Brain microvascular endothelial cell (primary cell): Measurements from ENCODE around the gene MUC12.

ENCODE experiments used
- DNase-seq: peaks from one replicate; pipeline ENCODE4 v3.0.0-alpha.2; 2020
- H3K27ac ChIP-seq: fragments of 250-450 bp; sonication (Bioruptor Pico); 2 replicates; pipeline ENCODE4 v1.5.1; 2020; ENCODE audit warnings: mild to moderate bottlenecking, moderate library complexity
- H3K27me3 ChIP-seq: fragments of 250-450 bp; sonication (Bioruptor Pico); replicated peaks from 2 replicates; pipeline ENCODE4 v1.5.1; 2020; ENCODE audit warnings: mild to moderate bottlenecking
- H3K36me3 ChIP-seq: fragments of 250-450 bp; sonication (Bioruptor Pico); replicated peaks from 2 replicates; pipeline ENCODE4 v1.5.1; 2020; ENCODE audit warnings: mild to moderate bottlenecking
- H3K4me3 ChIP-seq: 2 replicates; pipeline ENCODE4 v1.5.1; 2011; ENCODE audit warnings: low read depth, mild to moderate bottlenecking, control low read depth, low read length, moderate library complexity
- CTCF ChIP-seq: IDR thresholded peaks from 2 replicates; pipeline ENCODE4 v1.5.1; 2011; ENCODE audit warnings: low read depth, mild to moderate bottlenecking, moderate library complexity, low read length, control low read depth, inconsistent platforms; ENCODE audit errors: missing control alignments
- in situ Hi-C: cut with HindIII; loops from 2 replicates; pipeline ENCODE4 v1.10.0; 2017; ENCODE audit warnings: low sequenced_read_pairs, low pct_ligation_motif_present

The MUC12 gene

GRCh38 chr7:100942045-100942774 is 27.2 kb upstream of the MUC12 start:
- no peak for TF ChIP-seq CTCF
- Histone ChIP-seq H3K4me3 (no peak overlapping the region), H3K27me3 (no peaks in the 10 kb centered on the region), H3K27ac (no peak overlapping the region), H3K36me3 (no peaks in the 10 kb centered on the region)
- no peak for DNase-seq
- in situ Hi-C loops: no loop called here

DNA sequence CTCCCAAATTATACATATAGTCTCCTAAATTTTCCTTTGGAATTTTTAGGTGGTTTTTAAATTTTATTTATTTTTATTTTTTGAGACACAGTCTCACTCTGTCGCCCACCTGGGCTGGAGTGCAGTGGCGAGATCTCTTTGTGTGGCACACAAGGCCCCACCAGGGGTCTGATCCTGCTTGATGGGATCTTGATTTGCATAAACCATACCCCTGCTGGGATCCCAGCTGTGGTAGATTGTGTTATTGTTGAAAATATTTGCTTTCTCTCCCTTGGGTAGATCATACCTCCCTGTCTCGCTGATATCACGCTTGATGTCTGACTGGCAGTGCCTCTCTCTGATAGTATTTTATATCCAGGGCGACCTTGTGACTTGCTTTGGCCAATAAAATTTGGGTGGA is 25.7 kb upstream of the MUC12 start:
- in situ Hi-C loops: no loop called here
- DNase-seq: no peak

DNA sequence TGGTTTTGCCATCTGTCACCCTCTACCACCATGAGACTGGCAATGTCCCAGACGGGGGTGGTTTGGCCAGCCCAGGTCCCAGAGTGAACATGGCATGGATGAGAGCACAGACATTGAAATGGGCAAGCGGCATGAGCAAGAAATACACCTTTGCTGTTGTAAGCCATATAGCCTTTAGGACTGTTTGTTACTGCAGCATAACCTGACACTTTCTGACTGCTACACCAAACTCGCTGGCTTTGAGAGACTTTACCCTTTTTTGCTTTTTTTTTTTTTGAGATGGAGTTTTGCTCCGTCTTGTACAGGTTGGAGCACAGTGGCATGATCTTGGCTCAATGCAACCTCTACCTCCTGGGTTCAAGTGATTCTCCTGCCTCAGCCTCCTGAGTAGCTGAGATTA is 25.2 kb upstream of the MUC12 start:
- no peak for TF ChIP-seq CTCF
- in situ Hi-C loops: no loop called here
- H3K36me3 ChIP-seq: no peaks in the 10 kb centered on the region
- no peak overlapping the region for H3K4me3 ChIP-seq
- no peak overlapping the region for H3K27ac ChIP-seq
- DNase-seq: no peak
- no peaks in the 10 kb centered on the region for H3K27me3 ChIP-seq

More for the DNA sequence above, 25.7 kb upstream of the MUC12 start:
- H3K27me3 ChIP-seq: no peaks in the 10 kb centered on the region
- no peak for TF ChIP-seq CTCF
- no peaks in the 10 kb centered on the region for H3K36me3 ChIP-seq
- H3K4me3 ChIP-seq: no peak overlapping the region
- no peak overlapping the region for H3K27ac ChIP-seq

- no peak overlapping the region for H3K27ac ChIP-seq
- no peaks in the 10 kb centered on the region for H3K36me3 ChIP-seq
- in situ Hi-C loops: no loop called here
- no peak overlapping the region for H3K4me3 ChIP-seq
- DNase-seq: no peak
- TF ChIP-seq CTCF: no peak
- peaks cover 9% of the 10 kb centered on the region for H3K27me3 ChIP-seq
Measured at GRCh38 chr7:100946111-100946510, 23.3 kb upstream of the MUC12 start.

DNA sequence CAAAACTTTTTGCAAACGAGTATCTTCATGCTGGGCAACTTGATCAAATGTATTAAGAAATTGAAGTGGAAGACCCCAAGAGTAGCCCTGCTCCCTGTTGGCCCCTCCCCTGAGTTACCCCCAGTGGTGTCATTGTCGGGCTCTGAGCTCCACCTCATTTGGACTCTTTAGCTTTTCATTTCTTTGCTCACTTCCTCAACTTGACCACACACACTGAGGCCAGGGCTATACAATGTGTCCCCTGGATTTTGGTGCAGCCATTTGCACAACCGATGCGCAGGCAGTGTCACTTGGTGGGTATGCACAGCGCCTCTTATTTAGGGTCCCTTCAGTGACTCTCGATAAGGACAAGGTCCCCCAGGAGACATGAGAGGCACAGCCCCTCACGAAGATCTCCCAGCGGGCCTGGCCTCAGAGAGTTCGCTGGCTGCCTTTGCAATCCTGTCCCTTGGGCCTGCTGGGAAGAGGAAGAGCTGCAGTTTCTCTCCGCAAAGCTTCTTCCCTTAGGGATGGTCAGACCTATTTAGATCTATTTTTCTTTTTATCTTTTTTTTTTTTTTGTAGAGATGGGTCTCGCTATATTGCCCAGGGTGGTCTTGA is 22.5 kb upstream of the MUC12 start:
- Histone ChIP-seq H3K27ac (no peak overlapping the region), H3K27me3 (peaks cover 9% of the 10 kb centered on the region), H3K4me3 (no peak overlapping the region), H3K36me3 (no peaks in the 10 kb centered on the region)
- no peak for DNase-seq
- TF ChIP-seq CTCF: no peak
- in situ Hi-C loops: no loop called here
